T47D (cell line): Measurements from ENCODE around the gene RAB35.

Experiments
- DNase-seq, 2 experiments: peaks; one replicate each; pipeline versions ENCODE4 v3.0.0 to v3.0.0-alpha.2; 2011 to 2012; ENCODE audit warnings: low read depth in 1 of 2, low spot score in 1 of 2
- JUND ChIP-seq: IDR thresholded peaks from 2 replicates; pipeline ENCODE4 v1.6.1; 2012; ENCODE audit warnings: low read depth
- in situ Hi-C: cut with HindIII; loops from 2 replicates; pipeline ENCODE4 v1.10.0; 2016; ENCODE audit warnings: low sequenced_read_pairs, low pct_unique_long_range_greater_than_20kb

Gene RAB35

GRCh38 chr12:120067084-120067869 is 49.3 kb downstream of the RAB35 start:
- DNase-seq, result no peak
- in situ Hi-C loops, result no loop called here
- no peak for TF ChIP-seq JUND

GRCh38 chr12:120066341-120066740 is 50.2 kb downstream of the RAB35 start:
- in situ Hi-C loops, result no loop called here
- TF ChIP-seq JUND, result no peak
- DNase-seq, result no peak

GRCh38 chr12:120065472-120065871 is 51.1 kb downstream of the RAB35 start:
- no peak for DNase-seq
- TF ChIP-seq JUND, result no peak
- in situ Hi-C loops, result no loop called here

- in situ Hi-C loops, result no loop called here
- TF ChIP-seq JUND, result no peak
- no peak for DNase-seq
These were observed 52.3 kb downstream of the RAB35 start for GRCh38 chr12:120064054-120064940.

GRCh38 chr12:120062976-120063579 is 53.5 kb downstream of the RAB35 start:
- in situ Hi-C loops, result no loop called here
- TF ChIP-seq JUND, result no peak

DNA sequence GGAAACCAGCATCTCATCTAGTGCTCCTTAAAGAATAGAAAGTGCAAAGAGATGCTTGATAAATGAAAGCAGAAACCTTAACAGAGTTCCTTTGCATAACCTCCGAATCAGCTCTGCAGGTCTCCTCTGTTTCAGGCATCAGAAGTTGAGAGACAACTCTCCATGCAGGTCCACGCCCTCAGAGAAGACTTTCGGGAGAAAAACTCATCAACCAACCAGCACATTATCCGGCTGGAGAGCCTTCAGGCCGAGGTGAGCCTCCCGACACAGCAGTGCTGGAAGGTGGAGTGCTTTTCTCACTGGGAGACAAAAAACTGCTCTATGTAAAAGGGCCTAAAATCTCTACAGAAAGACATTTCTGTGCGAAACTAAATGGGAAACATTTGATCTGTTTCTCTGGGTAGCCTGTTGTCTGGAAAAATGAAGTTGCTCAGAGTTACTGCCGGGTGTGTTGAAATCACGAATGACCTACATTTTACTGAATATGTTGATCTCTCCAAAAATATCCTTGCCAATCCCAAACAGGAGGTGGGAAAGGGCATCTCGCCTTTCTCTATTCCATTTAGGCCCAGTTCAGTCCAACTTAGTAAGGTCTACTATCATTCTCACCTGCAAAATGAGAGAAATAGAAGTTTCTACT is 54.9 kb downstream of the RAB35 start:
- TF ChIP-seq JUND, result no peak
- no peak for DNase-seq
- in situ Hi-C loops, result no loop called here

More at GRCh38 chr12:120062976-120063579, 53.5 kb downstream of the RAB35 start:
- no peak for DNase-seq

- in situ Hi-C loops, result no loop called here
- DNase-seq, result no peak
- no peak for TF ChIP-seq JUND
These were observed 55.8 kb downstream of the RAB35 start for GRCh38 chr12:120060717-120061116.

- in situ Hi-C loops, result no loop called here
- no peak for TF ChIP-seq JUND
These were observed 56.4 kb downstream of the RAB35 start for GRCh38 chr12:120060196-120060595.

DNA sequence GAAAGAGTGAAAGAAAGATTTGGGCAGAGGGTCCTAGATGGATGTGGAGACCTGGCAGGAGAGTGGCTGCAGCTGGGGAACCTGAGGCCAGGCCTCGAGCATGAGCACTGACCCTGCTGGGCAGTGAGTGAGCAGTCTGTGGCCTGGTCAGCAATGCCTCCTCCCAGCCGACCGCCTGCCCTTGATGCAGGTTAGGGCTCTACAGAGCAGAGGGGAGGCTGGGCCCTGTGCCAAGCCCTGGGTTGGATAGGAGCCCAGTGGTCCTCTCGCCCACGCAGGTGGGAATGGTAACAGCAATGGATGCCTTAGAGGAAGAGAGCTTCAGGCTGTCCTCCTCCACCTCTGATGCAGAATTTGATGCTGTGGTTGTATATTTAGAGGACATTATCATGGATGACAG is 59.8 kb downstream of the RAB35 start:
- no peak for DNase-seq
- in situ Hi-C loops, result no loop called here
- TF ChIP-seq JUND, result no peak

More at GRCh38 chr12:120060196-120060595, 56.4 kb downstream of the RAB35 start:
- no peak for DNase-seq

DNA sequence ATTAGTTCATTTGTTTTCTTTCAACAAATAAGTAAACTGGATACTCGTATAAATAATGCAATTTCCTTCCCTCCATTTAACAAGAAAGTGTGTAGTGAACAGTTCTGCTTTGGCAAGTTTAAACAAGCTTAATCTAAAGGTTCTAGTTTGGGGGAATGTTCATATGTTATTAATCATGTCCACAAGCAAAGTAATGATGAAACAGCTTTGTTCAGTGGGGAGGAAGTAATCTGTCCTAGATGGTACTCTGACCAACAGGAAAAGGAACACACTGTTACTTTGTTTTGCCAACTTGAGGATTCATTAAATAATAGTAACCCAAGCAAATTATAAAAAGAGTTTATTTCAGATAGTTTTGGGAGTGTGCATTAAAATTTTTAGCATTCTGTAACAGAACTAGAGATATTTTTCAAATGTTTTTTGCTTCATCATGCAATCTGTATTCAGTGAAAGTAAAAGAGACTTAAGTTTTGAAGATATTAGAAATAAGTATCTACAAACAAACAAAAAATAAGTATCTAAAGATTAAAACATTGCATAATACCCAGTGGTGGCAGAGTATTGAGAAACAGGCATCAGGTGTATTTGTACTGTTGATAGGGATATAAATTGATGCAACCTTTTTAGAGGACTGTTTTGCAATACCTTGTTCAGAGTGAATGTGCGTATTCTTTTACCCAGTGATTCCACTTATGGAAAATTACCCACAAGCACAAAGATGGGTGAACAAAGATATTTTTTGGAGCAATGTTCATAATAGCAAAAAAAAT is 61.1 kb downstream of the RAB35 start:
- in situ Hi-C loops, result no loop called here
- TF ChIP-seq JUND, result no peak
- DNase-seq, result no peak

GRCh38 chr12:120054293-120054692 is 62.3 kb downstream of the RAB35 start:
- no peak for TF ChIP-seq JUND
- in situ Hi-C loops, result no loop called here
- no peak for DNase-seq

DNA sequence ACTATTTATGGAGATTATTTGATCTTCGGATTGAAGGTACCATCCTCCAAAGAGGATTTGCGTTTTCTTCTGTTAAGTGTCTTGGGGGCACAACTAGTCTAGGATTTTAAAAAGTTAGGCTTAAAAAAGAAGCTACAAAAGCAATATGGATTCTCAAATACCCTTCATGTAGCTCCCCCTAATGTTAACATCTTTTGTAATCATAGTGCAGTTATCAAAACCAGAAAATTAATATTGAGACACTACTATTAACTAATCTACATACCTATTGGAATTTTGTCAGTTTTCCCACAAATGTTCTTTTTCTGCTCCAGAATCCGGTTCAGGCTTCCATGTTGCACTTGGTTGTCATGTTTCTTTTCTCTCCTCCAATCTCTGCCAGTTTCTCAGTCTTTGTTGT is 65.0 kb downstream of the RAB35 start:
- in situ Hi-C loops, result no loop called here
- TF ChIP-seq JUND, result no peak
- DNase-seq, result no peak
